PC-9 (cell line): ENCODE data around the gene SYT15. TPM values are rescaled to one million over a fixed set of nuclear protein-coding genes. Genes with fewer than 3 reads are reported as not detected.

Source experiments
- BruUV-seq: library from RNA; stranded (reverse); fragments of 400-500 nt; replicated peaks from 2 replicates; lab custom pipeline; 2021; lab: Mats Ljungman, UMichigan
- CTCF ChIA-PET: fragments of 300-600 bp; sonication (Branson Sonifier 250); formaldehyde crosslinking; loops from one replicate; lab custom pipeline; 2022; ENCODE audit warnings: antibody characterized with exemption; lab: Charles Lee
- POLR2A ChIA-PET: fragments of 300-600 bp; sonication (Branson Sonifier 250); formaldehyde crosslinking; loops from one replicate; lab custom pipeline; 2022; ENCODE audit warnings: antibody characterized with exemption; ENCODE audit not compliant: unreplicated experiment; lab: Charles Lee
- DNase-seq, 2 experiments: peaks; one replicate each; pipeline versions ENCODE4 v3.0.0 to v3.0.0-alpha.2; 2015 to 2022; ENCODE audit warnings: mixed read lengths in 1 of 2
- H2AFZ ChIP-seq: fragments of 200-600 bp; sonication (generic); 2 replicates; pipeline ENCODE4 v1.8.1; 2017; ENCODE audit warnings: antibody characterized with exemption
- H3F3A ChIP-seq: fragments of 200-600 bp; sonication (generic); 2 replicates; pipeline ENCODE4 v1.8.1; 2017; ENCODE audit warnings: antibody characterized with exemption, mild to moderate bottlenecking, low read depth; ENCODE audit not compliant: insufficient read depth
- H3K27ac ChIP-seq: fragments of 200-600 bp; sonication (generic); 2 replicates; pipeline ENCODE4 v1.6.1; 2016; ENCODE audit warnings: mixed run types
- H3K27me3 ChIP-seq: fragments of 200-600 bp; sonication (generic); 2 replicates; pipeline ENCODE4 v1.6.1; 2016; ENCODE audit warnings: low read depth, mixed run types; ENCODE audit not compliant: insufficient read depth
- H3K36me3 ChIP-seq: fragments of 200-600 bp; sonication (generic); 2 replicates; pipeline ENCODE4 v1.6.1; 2016; ENCODE audit warnings: low read depth, mixed run types
- H3K4me1 ChIP-seq: fragments of 200-600 bp; sonication (generic); replicated peaks from 2 replicates; pipeline ENCODE4 v1.6.1; 2016; ENCODE audit warnings: mixed run types; ENCODE audit not compliant: insufficient read depth
- H3K4me2 ChIP-seq: fragments of 200-600 bp; sonication (generic); 2 replicates; pipeline ENCODE4 v1.6.1; 2017; ENCODE audit warnings: mixed run types
- H3K4me3 ChIP-seq: fragments of 200-600 bp; sonication (generic); 2 replicates; pipeline ENCODE4 v1.6.1; 2016; ENCODE audit warnings: mixed run types
- H3K79me2 ChIP-seq: fragments of 200-600 bp; sonication (generic); 2 replicates; pipeline ENCODE4 v1.6.1; 2017; ENCODE audit warnings: low read depth, mixed run types
- H3K9me2 ChIP-seq: fragments of 200-600 bp; sonication (generic); 2 replicates; pipeline ENCODE4 v1.8.1; 2017; ENCODE audit warnings: mild to moderate bottlenecking; ENCODE audit not compliant: insufficient read depth
- H3K9me3 ChIP-seq: fragments of 200-600 bp; sonication (generic); 2 replicates; pipeline ENCODE4 v1.8.1; 2016; ENCODE audit warnings: low read depth; ENCODE audit not compliant: insufficient read depth
- H4K20me1 ChIP-seq: fragments of 200-600 bp; sonication (generic); 2 replicates; pipeline ENCODE4 v1.8.1; 2017; ENCODE audit not compliant: insufficient read depth
- EZH2 ChIP-seq: fragments of 200-600 bp; sonication (generic); IDR thresholded peaks from 2 replicates; pipeline ENCODE4 v1.8.0; 2017; ENCODE audit warnings: antibody characterized with exemption, low read depth
- intact Hi-C: fragments of 100-400 bp; cut with micrococcal nuclease; formaldehyde crosslinking; loops from one replicate; pipeline ENCODE4 v1.10.0; 2022; ENCODE audit not compliant: unreplicated experiment
- total RNA-seq: library from RNA; stranded (reverse); gene quantifications from 2 replicates; pipeline ENCODE4 v1.2.3, GENCODE V29; 2021
- TF ChIP-seq, protein P1 (sequence below): fragments of 200-600 bp; sonication (generic); conservative IDR thresholded peaks from 2 replicates; pipeline ENCODE4 v1.6.1; 2017; ENCODE audit warnings: mixed run types, antibody characterized with exemption, mild to moderate bottlenecking, moderate library complexity

Gene SYT15
- total RNA-seq, 1 experiment from 2014 or later, result 1.9 TPM

DNA sequence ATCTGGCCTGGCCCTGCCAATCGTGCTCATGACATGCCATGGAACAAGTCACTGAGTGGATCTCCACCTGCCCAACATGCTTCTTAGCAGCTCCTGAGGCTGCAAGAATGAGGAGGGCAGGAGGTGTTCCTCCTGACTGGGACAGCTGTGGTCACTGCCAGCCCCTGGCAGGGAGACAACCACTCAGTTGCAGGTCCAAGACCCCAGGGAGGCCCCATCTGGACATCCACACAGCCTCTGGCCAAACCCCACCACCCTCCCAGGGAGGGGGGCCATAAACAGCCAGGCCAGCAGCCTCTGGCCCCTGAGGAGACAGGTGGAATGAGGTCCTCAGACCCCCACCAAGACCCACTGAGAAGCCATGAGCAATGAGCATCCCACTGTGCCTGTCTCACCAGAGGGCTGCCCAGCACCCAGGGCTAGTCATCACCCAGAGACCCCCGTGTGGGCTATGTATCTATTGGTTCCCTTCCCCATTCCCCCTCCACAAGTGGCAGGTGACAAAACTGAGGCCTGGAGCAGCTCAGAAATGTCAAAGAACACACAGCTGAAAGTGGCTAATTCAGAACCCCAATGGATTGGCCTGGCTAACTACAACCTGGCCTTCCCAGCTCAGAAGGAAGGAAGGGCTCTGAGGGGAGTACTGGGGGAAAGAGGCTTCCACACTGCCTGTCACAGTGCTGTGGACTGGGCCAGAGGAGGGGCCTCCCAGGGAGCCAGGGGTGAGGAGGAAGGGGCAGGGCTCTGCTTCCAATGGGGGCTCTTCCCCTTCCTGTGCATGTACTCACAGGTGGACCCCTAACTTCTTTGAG lies 25.5 kb upstream of the SYT15 start:
- Histone ChIP-seq H3K79me2 (no peaks in the 10 kb centered on the region), H3K27me3 (no peaks in the 10 kb centered on the region), H3K4me1 (peaks cover 2% of the 10 kb centered on the region; the same call in 1 of the 2 replicates), H3K36me3 (no peaks in the 10 kb centered on the region), H3K9me3 (no peaks in the 10 kb centered on the region), H3K27ac (no peak overlapping the region), H2AFZ (no peak overlapping the region), H4K20me1 (no peaks in the 10 kb centered on the region), H3F3A (no peaks in the 10 kb centered on the region), H3K9me2 (no peaks in the 10 kb centered on the region), H3K4me3 (no peak overlapping the region), H3K4me2 (no peak overlapping the region)
- POLR2A ChIA-PET, result no interaction called here
- TF ChIP-seq, protein P1, sequence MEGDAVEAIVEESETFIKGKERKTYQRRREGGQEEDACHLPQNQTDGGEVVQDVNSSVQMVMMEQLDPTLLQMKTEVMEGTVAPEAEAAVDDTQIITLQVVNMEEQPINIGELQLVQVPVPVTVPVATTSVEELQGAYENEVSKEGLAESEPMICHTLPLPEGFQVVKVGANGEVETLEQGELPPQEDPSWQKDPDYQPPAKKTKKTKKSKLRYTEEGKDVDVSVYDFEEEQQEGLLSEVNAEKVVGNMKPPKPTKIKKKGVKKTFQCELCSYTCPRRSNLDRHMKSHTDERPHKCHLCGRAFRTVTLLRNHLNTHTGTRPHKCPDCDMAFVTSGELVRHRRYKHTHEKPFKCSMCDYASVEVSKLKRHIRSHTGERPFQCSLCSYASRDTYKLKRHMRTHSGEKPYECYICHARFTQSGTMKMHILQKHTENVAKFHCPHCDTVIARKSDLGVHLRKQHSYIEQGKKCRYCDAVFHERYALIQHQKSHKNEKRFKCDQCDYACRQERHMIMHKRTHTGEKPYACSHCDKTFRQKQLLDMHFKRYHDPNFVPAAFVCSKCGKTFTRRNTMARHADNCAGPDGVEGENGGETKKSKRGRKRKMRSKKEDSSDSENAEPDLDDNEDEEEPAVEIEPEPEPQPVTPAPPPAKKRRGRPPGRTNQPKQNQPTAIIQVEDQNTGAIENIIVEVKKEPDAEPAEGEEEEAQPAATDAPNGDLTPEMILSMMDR, result no peak
- no peak for TF ChIP-seq EZH2
- no TSS peak for BruUV-seq
- CTCF ChIA-PET, result no interaction called here
- peak in 1 of 2 experiments; percentile 35 for DNase-seq
- intact Hi-C loops, result no loop called here

DNA sequence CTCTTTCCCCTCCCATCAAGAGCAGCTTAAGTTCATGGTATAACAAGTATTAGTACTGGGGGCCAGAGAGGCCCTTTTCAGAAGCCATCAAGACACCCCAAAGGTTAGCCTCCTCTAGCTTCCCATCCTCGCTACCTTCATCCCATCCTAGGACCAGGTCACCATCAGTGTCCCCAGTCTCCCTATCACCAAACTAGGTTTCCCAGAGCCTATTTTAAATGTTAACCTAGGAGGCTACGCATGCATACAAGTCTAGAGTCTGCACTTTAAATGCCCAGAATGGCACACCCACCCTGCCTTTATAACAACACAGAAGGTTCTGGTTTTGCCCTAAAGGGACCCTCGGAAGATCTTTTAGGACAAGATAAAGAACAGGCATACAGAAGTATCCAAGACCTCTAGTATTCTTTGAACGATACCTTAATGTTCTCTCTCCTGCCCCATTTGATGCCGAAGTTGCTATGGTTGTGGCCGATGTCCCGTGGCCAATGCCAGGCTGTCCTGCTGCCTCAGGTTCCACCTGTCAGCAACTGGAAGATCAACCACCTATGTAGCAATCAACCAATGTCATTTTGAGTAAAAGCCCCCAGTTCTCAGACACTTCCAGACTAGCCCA lies 24.7 kb upstream of the SYT15 start:
- H4K20me1 ChIP-seq, result no peaks in the 10 kb centered on the region
- H3K9me2 ChIP-seq, result no peaks in the 10 kb centered on the region
- H3K4me2 ChIP-seq, result no peak overlapping the region
- no peaks in the 10 kb centered on the region for H3F3A ChIP-seq
- no peak overlapping the region for H2AFZ ChIP-seq
- no TSS peak for BruUV-seq
- CTCF ChIA-PET, result no interaction called here
- no peaks in the 10 kb centered on the region for H3K79me2 ChIP-seq
- H3K36me3 ChIP-seq, result no peaks in the 10 kb centered on the region
- H3K27me3 ChIP-seq, result no peaks in the 10 kb centered on the region
- DNase-seq, result no peak
- H3K27ac ChIP-seq, result no peak overlapping the region
- POLR2A ChIA-PET, result no interaction called here
- intact Hi-C loops, result no loop called here
- H3K4me3 ChIP-seq, result no peak overlapping the region
- H3K4me1 ChIP-seq, result peaks cover 6% of the 10 kb centered on the region; the same call in 1 of the 2 replicates
- TF ChIP-seq, protein P1, result no peak
- TF ChIP-seq EZH2, result no peak
- H3K9me3 ChIP-seq, result no peaks in the 10 kb centered on the region

DNA sequence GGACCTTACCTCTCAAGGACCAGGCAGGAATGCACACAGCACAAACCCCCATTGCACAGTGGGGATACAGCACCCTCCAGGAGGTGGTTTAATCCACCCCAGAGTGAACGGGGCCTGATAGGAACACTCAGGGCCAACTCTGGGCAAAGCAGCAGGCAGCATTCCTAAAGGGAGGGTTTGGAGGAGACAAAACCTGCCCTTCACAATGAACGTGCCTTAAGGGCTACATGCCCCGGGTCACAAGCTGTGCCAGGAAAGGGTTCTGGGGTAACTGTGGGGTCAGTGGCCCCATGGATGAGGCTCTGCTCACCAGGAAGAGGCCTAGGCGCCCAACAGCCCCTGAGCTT lies 23.6 kb upstream of the SYT15 start:
- Histone ChIP-seq H3K27ac (no peak overlapping the region), H3K9me2 (no peaks in the 10 kb centered on the region), H3K27me3 (no peaks in the 10 kb centered on the region), H3K4me1 (peaks cover 6% of the 10 kb centered on the region; the same call in 1 of the 2 replicates), H3K4me3 (no peak overlapping the region), H4K20me1 (no peaks in the 10 kb centered on the region), H3K4me2 (no peak overlapping the region), H3K79me2 (no peaks in the 10 kb centered on the region), H2AFZ (no peak overlapping the region), H3K36me3 (no peaks in the 10 kb centered on the region), H3F3A (no peaks in the 10 kb centered on the region), H3K9me3 (no peaks in the 10 kb centered on the region)
- POLR2A ChIA-PET, result interaction anchor here (0.6 to 0.7 kb wide), 2 partner anchors 31 to 777 kb away, joined by 3 to 4 read pairs; no protein-coding TSS in a partner anchor
- DNase-seq, result peak in 1 of 2 experiments; percentile 67
- intact Hi-C loops, result no loop called here
- TF ChIP-seq, protein P1, result no peak
- no peak for TF ChIP-seq EZH2
- BruUV-seq, result no TSS peak
- CTCF ChIA-PET, result interaction anchor here (1.8 kb wide), 1 partner anchor 11 kb away, joined by 6 read pairs; no protein-coding TSS in a partner anchor
